ENCODE data around the gene CCDC107.

Gene CCDC107

GRCh38 chr9:35646153-35646532 is 11.9 kb upstream of the CCDC107 start:
- Histone ChIP-seq H3K4me1 (ENCODE audit: control insufficient read depth in 2 of 2, insufficient read depth in 1 of 2, low read depth in 1 of 2, low read length in 2 of 2) (peaks cover 0 to 5% of the 10 kb centered on the region in 2 donors), H2BK120ac (ENCODE audit: low read depth, low read length) (no peak overlapping the region), H2BK5ac (ENCODE audit: low read length) (no peak overlapping the region), H2AFZ (ENCODE audit: low read length) (peak overlapping the region; percentile 96), H4K91ac (ENCODE audit: low read depth, low read length, poor library complexity) (no peak overlapping the region), H3K23ac (ENCODE audit: low read depth, low read length, poor library complexity) (no peak overlapping the region), H3K79me1 (ENCODE audit: low read depth, low read length) (no peaks in the 10 kb centered on the region), H3K9me3 (replicated peaks in 1 of 2; ENCODE audit: control insufficient read depth in 2 of 2, insufficient read depth in 1 of 2, low read depth in 1 of 2, low read length in 2 of 2) (no peaks in the 10 kb centered on the region), H3K4me3 (ENCODE audit: low read length in 2 of 2) (peak overlapping the region; percentile 61 to 82), H3K14ac (ENCODE audit: low read length) (no peak overlapping the region), H2BK12ac (ENCODE audit: low read length) (no peak overlapping the region), H3K4ac (ENCODE audit: low read length) (no peak overlapping the region), H2BK15ac (ENCODE audit: low read length) (no peak overlapping the region), H3K27me3 (ENCODE audit: control insufficient read depth in 3 of 3, insufficient read depth in 3 of 3, low read depth in 1 of 3, low read length in 3 of 3) (no peaks in the 10 kb centered on the region), H3K36me3 (replicated peaks in 1 of 2; ENCODE audit: control insufficient read depth in 2 of 2, insufficient read depth in 2 of 2, low read length in 2 of 2) (no peaks in the 10 kb centered on the region), H2AK5ac (ENCODE audit: low read depth, low read length) (no peak overlapping the region), H3K4me2 (ENCODE audit: insufficient read depth, low read length, poor library complexity, severe bottlenecking) (peak overlapping the region; percentile 77), H3K27ac (replicated peaks; ENCODE audit: low read length) (peak overlapping the region; percentile 1), H3K9ac (ENCODE audit: low read depth, low read length, poor library complexity) (no peak overlapping the region), H3K18ac (ENCODE audit: low read length) (peak overlapping the region; percentile 7), H4K8ac (ENCODE audit: low read depth, low read length) (no peak overlapping the region)
- DNase-seq (ENCODE audit: low spot score), result no peak
- WGBS, 2 donors (ENCODE audit: extremely low coverage in 2 of 2, insufficient read length in 2 of 2, insufficient replicate concordance in 1 of 2), result no CpG with 5 or more reads among the region's 11 CpGs

DNA sequence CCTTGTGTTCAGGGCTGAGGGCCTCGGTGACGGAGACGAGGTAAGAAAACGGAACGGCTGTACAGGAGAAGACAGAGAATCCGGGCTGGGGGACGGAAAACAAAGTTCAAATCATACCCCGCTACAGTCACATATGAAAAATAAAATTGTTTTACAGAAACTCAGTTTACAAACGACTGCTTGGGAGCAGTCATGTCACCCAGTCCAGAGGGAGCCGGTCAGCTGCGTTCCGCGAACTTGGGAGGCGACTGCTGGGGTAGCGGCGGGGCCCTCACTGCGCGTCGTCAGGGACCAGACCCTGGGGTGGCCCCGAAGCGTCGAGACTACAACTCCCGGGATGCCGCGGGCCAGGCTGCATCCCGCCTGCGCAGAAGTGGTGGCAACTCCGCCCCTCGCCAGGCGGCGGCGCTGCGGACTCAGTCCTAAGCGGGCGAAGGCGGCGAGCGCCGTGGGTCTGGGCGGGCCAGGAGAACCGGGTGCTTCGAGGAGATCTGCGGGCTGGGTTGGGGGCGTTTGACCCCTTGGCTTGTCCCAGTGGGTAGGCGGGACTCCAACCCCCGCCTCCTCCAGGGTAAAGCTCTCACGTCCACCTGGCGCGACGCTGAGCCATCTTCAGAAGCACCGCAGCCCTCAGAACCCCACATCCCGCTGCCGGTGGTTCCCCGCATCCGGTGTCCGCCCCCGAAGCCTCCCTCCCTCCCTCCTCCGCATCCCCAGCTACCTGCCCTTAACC is 11.4 kb upstream of the CCDC107 start:
- WGBS, 2 donors (ENCODE audit: extremely low coverage in 2 of 2, insufficient read length in 2 of 2, insufficient replicate concordance in 1 of 2), result no CpG with 5 or more reads among the region's 58 CpGs
- no peaks in the 10 kb centered on the region for H3K27me3 ChIP-seq (ENCODE audit: control insufficient read depth in 3 of 3, insufficient read depth in 3 of 3, low read depth in 1 of 3, low read length in 3 of 3)
- peak overlapping the region; percentile 1 for H3K27ac ChIP-seq (replicated peaks; ENCODE audit: low read length)

DNA sequence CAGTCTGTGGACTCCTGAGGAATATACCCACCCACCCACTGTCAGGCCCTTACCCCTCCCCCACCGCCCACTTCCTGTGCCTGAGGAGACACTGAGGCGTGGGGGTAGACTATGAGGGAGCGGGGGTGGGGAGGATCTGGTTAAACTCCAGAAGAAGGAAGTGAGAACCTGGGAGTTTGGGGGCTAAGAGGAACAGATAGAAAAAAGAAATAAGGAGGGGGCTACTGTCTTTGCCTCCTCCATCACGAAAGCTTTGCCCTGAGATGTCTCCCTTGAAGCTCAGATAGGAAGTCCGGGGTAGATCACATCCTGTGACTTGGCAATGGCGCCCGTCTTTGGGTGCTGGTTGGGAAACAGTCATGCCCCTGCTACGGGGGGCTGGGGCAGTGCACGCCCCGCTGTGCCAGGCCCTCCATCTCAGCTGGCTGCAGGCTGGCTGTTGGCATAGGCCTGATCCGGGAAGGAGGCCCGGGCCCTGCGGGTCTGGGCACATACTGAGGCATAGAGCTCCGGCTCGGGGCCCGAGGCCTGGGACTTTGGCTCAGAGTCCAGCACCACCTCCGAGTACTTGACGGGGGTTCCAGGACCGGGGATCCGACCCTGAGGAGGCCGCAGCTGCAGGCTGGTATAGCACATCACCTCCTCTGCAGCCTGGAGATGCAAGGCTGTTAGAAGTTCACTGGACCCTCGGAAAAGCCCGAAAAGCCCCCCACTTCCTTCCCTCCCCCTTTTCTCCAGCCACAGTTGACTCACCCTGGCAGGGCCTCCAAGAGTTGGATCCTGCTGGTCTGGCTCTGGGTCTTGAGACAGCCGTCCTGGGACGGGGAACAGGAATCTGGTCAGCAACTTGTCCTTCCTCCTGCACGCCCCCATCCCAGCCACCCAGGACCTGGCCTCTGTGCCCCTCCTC is 8.4 kb upstream of the CCDC107 start:
- H3K23ac ChIP-seq (ENCODE audit: low read depth, low read length, poor library complexity), result no peak overlapping the region

More for the DNA sequence above, 11.4 kb upstream of the CCDC107 start:
- Histone ChIP-seq H4K91ac (ENCODE audit: low read depth, low read length, poor library complexity) (no peak overlapping the region), H2AFZ (ENCODE audit: low read length) (peak overlapping the region; percentile 96), H3K14ac (ENCODE audit: low read length) (peak overlapping the region; percentile 82), H3K4me2 (ENCODE audit: insufficient read depth, low read length, poor library complexity, severe bottlenecking) (peak overlapping the region; percentile 77), H3K9me3 (replicated peaks in 1 of 2; ENCODE audit: control insufficient read depth in 2 of 2, insufficient read depth in 1 of 2, low read depth in 1 of 2, low read length in 2 of 2) (no peaks in the 10 kb centered on the region), H2BK15ac (ENCODE audit: low read length) (peak overlapping the region; percentile 65), H2BK12ac (ENCODE audit: low read length) (no peak overlapping the region), H2AK5ac (ENCODE audit: low read depth, low read length) (peak overlapping the region; percentile 1), H2BK5ac (ENCODE audit: low read length) (no peak overlapping the region), H3K4me1 (ENCODE audit: control insufficient read depth in 2 of 2, insufficient read depth in 1 of 2, low read depth in 1 of 2, low read length in 2 of 2) (peaks cover 0 to 5% of the 10 kb centered on the region in 2 donors), H3K23ac (ENCODE audit: low read depth, low read length, poor library complexity) (peak overlapping the region; percentile 46), H2BK120ac (ENCODE audit: low read depth, low read length) (no peak overlapping the region), H3K18ac (ENCODE audit: low read length) (peak overlapping the region; percentile 95), H3K9ac (ENCODE audit: low read depth, low read length, poor library complexity) (peak overlapping the region; percentile 72), H3K4ac (ENCODE audit: low read length) (no peak overlapping the region), H3K4me3 (ENCODE audit: low read length in 2 of 2) (peak overlapping the region; percentile 61 to 82), H4K8ac (ENCODE audit: low read depth, low read length) (no peak overlapping the region), H3K36me3 (replicated peaks in 1 of 2; ENCODE audit: control insufficient read depth in 2 of 2, insufficient read depth in 2 of 2, low read length in 2 of 2) (no peaks in the 10 kb centered on the region), H3K79me1 (ENCODE audit: low read depth, low read length) (no peaks in the 10 kb centered on the region)
- peak; percentile 88 for DNase-seq (ENCODE audit: low spot score)

More for the DNA sequence above, 8.4 kb upstream of the CCDC107 start:
- no peak overlapping the region for H4K8ac ChIP-seq (ENCODE audit: low read depth, low read length)
- H3K9me3 ChIP-seq (replicated peaks in 1 of 2; ENCODE audit: control insufficient read depth in 2 of 2, insufficient read depth in 1 of 2, low read depth in 1 of 2, low read length in 2 of 2), result no peaks in the 10 kb centered on the region
- no peak overlapping the region for H3K14ac ChIP-seq (ENCODE audit: low read length)
- H3K4ac ChIP-seq (ENCODE audit: low read length), result no peak overlapping the region
- no CpG with 5 or more reads among the region's 26 CpGs for WGBS, 2 donors (ENCODE audit: extremely low coverage in 2 of 2, insufficient read length in 2 of 2, insufficient replicate concordance in 1 of 2)
- no peak overlapping the region for H3K4me3 ChIP-seq (ENCODE audit: low read length in 2 of 2)
- peak overlapping the region; percentile 31 for H2BK5ac ChIP-seq (ENCODE audit: low read length)
- peak overlapping the region; percentile 84 for H2BK15ac ChIP-seq (ENCODE audit: low read length)
- DNase-seq (ENCODE audit: low spot score), result no peak
- no peak overlapping the region for H3K27ac ChIP-seq (replicated peaks; ENCODE audit: low read length)
- no peak overlapping the region for H3K18ac ChIP-seq (ENCODE audit: low read length)
- H3K79me1 ChIP-seq (ENCODE audit: low read depth, low read length), result no peaks in the 10 kb centered on the region
- H4K91ac ChIP-seq (ENCODE audit: low read depth, low read length, poor library complexity), result no peak overlapping the region
- H2BK12ac ChIP-seq (ENCODE audit: low read length), result peak overlapping the region; percentile 14
- H2BK120ac ChIP-seq (ENCODE audit: low read depth, low read length), result peak overlapping the region; percentile 7
- no peak overlapping the region for H3K4me2 ChIP-seq (ENCODE audit: insufficient read depth, low read length, poor library complexity, severe bottlenecking)
- H3K36me3 ChIP-seq (replicated peaks in 1 of 2; ENCODE audit: control insufficient read depth in 2 of 2, insufficient read depth in 2 of 2, low read length in 2 of 2), result no peaks in the 10 kb centered on the region
- peak overlapping the region; percentile 76 for H2AK5ac ChIP-seq (ENCODE audit: low read depth, low read length)
- peak overlapping the region; percentile 8 for H2AFZ ChIP-seq (ENCODE audit: low read length)
- H3K4me1 ChIP-seq (ENCODE audit: control insufficient read depth in 2 of 2, insufficient read depth in 1 of 2, low read depth in 1 of 2, low read length in 2 of 2), result peaks cover 0 to 5% of the 10 kb centered on the region in 2 donors
- no peaks in the 10 kb centered on the region for H3K27me3 ChIP-seq (ENCODE audit: control insufficient read depth in 3 of 3, insufficient read depth in 3 of 3, low read depth in 1 of 3, low read length in 3 of 3)
- H3K9ac ChIP-seq (ENCODE audit: low read depth, low read length, poor library complexity), result peak overlapping the region; percentile 1
